GM21528 (cell line): Measurements from ENCODE around the gene RASSF7.
"Not testable (repeated sequence)": the region's sequence is repeated elsewhere in the genome, so short reads cannot be mapped to it uniquely, and the experiment has no call there.

Experiments
- ATAC-seq: cut with Tn5 transposase; IDR thresholded peaks from one replicate; pipeline ENCODE4 v1.9.1; 2021; ENCODE audit warnings: mild to moderate bottlenecking, moderate library complexity; ENCODE audit not compliant: unreplicated experiment, low FRiP score

RASSF7 gene

GRCh38 chr11:563066-563811 lies 2.5 kb downstream of the RASSF7 start:
- ATAC-seq: no peak

DNA sequence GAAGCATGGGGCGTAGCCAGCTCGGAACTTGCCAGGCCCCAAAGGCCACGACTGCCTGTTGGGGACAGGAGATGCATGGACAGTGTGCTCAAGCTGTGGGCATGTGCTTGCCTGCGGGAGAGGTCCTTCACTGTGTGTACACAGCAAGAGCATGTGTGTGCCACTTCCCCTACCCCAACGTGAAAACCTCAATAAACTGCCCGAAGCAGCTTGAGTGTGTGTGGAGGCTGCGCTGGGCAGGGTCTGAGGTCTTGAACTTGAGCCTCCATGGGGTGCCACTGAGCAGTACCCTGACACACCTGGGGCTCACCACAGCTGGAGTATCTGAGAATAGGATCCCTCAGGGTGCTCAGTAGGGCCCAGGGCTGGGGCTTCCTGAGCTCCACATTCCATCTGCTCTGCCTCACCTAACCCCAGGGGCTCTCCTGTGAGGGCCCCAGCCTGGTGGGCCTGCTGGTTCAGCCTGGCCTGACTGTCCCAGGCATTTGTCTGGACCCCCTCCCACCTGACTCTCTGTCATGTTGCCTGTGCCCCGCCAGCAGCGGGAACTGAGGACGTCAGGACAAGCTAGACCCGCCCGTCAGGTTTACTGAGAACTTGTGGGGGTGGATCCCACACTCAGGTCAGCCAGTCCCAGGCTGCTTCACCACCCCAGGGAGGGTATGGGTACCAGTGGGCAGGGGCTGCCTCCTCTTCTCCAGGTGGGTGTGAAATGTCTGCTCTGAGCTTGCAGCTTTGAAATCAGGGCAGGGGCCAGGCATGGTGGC lies 3.2 kb downstream of the RASSF7 start:
- ATAC-seq: no peak

- ATAC-seq: no peak
These were observed 5.2 kb downstream of the RASSF7 start for GRCh38 chr11:565921-566509.

DNA sequence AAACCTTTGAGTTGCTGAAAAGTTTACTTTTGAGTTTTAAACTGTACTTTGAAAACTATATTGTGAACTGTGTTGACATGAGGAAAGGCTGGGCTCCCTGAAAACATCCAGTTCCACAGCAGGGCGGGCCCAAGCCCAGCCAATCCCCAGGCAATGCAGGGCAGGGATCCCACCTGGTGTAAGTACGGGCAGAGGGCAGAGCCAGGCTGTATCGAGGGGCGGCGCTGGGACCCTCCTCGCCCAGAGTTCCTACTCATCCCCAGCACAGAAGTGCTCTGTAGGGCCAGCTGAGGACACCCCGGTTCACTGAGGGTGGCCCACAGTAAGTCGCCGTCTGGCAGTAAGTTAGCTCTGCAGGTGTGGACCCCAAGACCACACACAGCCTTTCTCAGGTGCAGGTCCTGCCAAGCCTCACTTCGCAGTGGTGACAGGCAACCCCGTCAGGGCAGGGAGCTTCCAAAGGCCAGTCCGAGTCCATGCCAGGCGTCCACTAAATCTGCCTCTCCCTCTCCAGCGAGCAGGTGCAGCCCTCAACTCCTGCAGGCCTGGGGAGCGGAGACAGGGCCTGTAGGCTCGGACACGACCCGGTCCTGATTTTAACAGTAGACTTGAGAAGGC lies 6.3 kb downstream of the RASSF7 start:
- no peak for ATAC-seq

DNA sequence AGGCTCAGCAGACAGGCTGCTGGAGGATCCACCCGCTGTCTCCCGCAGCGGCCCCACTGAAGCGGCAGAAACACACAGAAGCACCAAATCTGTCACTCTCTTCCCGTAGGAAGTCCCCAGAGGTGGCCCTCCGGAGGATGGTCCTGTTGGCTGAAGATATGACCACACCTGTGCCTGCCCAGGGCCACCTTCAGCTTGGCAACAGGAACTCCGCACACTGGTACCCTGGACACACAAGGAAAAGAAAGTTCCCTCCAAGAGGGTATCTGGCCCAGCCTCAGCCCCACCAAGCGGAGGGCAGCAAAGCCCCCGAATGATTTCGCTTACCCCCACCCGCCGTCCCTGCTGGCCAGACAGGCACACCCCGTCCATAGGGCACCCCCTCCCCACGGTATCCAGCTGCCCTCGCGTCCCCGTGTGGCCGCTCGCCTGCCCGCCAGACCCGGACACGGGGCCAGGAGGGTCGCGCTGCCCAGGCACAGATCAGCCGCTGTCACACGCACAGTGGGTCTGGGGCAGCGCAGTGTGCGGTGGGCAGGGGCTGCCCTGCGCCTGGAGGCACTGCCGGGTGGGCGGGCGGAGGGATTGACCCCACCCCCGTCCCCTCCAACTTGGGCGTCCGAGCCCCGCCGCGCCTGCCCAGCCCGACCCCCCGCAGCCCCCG lies 7.0 kb downstream of the RASSF7 start:
- ATAC-seq: no peak

DNA sequence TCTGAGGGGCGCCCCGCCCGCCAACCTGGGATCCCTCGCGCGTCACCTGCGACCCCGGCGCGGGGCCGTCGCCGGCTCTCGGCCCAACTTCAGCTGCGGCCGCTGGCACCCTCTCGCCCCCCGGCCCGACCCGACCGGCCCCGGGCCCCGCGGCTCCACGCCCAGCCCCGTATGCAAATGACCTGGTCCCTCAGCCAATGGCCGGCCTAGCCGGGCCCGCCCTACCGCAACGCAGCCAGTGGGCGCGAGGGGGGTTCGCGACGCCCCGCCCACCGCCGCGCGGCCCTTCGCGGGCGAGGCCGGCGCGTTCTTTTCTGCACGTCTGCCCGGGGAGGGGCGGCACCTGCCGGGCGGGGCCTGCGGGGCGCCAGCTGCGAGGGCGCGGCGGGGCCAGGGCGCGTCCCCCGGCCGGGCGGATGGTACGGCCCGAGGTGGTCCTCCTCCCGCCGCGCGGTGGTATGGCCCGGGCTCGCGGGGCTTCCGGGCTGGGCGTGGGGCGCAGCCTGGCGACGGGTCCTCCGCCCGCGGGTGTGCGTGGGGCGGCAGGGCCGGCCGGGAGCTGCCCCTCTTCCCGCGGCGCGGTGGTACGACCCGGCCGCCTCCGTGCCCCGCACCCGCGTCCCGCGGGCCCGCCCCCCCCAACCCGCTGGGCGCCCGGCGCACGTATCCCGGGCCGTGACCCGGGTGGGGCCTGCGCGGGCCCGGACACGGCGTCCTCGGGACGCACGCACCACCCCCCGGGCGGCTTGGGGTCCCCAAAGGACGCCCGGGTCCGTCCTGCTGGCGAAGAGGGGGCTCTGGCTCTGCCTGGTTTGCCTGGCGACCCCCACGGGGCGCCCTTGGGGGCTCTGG lies 7.8 kb downstream of the RASSF7 start:
- peak; percentile 78 for ATAC-seq

- no peak for ATAC-seq
These were observed 8.6 kb downstream of the RASSF7 start for GRCh38 chr11:569158-569885.

DNA sequence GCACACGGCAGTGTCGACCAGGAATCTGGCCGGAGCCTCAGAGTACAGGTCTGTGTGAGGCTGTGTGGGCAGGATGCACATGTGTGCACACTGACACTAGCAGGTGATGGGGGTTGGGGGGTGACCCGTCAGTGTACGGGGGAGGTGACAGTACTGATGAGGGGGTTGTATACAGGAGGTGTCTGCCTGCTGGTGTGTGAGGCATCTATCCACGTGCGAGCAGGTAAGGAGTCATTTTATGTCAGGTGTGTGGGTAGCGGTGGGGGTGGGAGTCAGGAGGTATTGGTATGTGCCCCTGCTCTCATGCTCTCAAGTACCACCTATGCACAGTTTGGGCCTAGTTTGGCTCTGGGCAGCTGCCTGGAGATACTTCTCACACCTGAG lies 11.0 kb downstream of the RASSF7 start:
- no peak for ATAC-seq

DNA sequence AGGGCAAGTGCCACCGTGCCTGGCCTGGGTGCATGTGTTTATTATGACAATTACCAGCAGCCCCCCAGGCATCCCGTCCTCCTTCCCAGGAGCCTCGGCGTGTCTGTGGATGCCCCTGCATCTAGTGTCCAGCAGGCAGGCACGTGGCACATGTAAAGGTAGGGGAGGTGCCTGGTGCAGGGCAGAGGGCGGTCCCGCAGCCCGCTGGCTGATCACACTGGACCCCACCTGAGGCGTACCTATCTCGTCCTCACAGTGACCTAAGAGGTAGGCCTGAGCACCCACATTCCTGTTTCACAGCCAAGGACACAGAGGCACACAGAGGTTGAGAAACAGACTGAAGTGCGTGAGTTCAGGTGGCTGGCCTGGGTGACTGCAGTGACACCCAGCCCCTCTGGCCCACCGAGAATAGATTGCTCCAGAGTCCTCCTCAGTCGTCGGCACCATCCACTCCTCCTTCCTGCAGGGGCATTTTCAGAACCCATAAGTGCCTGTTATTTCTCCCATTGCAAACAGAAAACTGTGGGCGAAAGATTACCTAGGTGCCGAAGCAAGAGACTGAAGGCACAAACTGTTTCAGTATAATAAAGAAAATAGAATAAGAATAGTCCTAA lies 12.5 kb downstream of the RASSF7 start:
- no peak for ATAC-seq

- not testable (repeated sequence) for ATAC-seq
These were observed 13.3 kb downstream of the RASSF7 start for GRCh38 chr11:574031-574570.

DNA sequence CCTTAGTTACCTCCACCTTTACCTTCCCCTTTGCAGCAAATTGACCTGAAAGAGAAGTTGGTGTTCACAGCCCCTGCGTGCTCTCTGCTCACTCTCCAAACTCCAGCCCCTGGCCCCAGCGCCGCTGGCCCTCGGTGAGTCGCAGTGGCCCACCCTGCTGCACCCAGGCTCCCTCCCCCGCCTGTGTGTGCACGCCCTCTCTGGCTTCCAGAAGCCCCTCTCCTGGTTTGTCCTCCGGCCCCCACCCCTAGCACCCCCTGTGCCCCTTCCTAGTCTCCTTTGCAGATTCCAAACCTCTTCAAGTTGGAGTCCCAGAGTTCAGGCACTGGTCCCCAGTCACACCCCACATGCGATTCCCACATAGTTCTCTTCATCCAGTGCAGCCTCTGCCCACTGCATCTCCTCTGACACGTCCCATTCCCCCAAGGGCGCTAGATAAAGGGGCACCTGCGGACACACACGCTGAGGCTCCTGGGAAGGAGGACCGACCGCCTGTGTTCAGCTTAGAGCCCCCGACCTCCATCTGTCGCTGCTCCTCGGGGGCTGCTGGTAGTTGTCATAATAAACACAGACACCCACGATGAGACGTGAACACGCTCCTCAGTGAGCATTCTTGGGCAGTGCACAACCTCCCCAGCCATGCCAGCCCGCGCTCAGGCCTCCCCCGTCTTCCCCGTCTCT lies 14.0 kb downstream of the RASSF7 start:
- ATAC-seq: peak; percentile 2

GRCh38 chr11:575313-575995 lies 14.7 kb downstream of the RASSF7 start:
- ATAC-seq: peak; percentile 30

DNA sequence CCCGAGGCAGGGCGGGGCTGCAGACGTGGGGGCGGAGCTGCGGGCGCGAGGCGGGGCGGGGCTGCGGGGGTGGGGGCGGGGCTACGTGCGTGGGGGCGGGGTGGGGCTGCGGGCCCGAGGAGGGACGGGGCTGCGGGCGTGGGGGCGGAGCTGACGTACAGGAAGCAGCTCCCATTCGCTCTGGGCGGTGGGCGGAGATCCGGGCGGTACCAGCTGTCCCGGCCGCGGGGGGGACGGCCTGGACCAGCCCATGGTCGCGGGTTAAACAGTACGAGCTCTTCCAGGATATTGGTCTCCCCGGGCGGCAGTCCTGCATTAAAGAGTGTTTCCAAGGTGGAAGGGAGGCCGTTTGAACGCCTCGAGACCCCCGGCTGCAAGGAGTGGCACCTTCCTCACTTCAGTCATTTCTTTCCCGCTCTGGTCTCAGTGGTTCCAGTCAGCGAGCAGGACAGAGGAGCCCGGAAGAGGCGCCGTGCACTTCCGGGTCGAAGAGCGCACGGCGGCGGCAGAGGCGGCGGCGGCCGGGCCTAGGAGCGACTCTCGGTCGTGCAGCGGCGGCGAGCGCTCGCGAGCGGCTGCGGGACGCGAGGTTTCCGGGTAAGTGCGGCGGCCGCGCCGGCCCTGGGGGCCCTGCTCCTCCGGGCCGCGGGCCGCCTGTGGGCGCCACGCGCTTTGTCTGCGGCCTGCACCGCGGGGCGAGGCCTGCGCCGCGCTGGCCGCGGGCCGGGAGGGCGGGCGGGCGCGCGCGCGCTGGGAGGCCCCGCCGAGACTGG lies 15.4 kb downstream of the RASSF7 start, which contains the start of gene PHRF1:
Gene PHRF1, plus strand, starts transcription at position 475 of the 773 bp plus-strand sequence. CDS start 5,043 bp downstream, outside the sequence.
- ATAC-seq: peak; percentile 81

GRCh38 chr11:576811-577610 lies 16.2 kb downstream of the RASSF7 start:
- no peak for ATAC-seq

DNA sequence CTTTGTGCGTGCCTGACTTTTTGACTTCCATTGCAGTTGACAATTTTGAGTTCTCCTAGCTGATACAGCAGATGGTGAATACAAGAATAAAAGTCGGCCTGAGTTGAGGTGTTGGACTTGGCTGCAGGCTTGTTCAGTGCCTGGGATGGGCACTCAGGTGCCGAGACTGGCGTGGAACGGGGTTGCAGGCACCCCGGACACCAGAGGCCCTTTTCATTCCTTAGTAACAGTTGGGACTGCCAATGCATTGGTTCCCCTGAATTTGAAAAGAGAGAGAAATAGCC lies 16.8 kb downstream of the RASSF7 start:
- no peak for ATAC-seq
